WTC11 (cell line): Measurements from ENCODE around the gene SCN4A. TPM values are rescaled to one million over a fixed set of nuclear protein-coding genes. Genes with fewer than 3 reads are reported as not detected.

Experiments
- ATAC-seq: fragments of 200-7000 bp; cut with Tn5 transposase; 2 replicates; pipeline ENCODE4 v1.10.0; 2021; ENCODE audit warnings: mild to moderate bottlenecking, moderate library complexity
- CTCF ChIA-PET: fragments of 300-600 bp; sonication (Branson Sonifier 250); formaldehyde crosslinking; loops from one replicate; lab custom pipeline; 2021; ENCODE audit warnings: antibody characterized with exemption; lab: Charles Lee
- POLR2A ChIA-PET: fragments of 350-600 bp; sonication (Branson Sonifier 250); formaldehyde crosslinking; loops from one replicate; lab custom pipeline; 2021; ENCODE audit warnings: antibody characterized with exemption; lab: Charles Lee
- DNase-seq: peaks from one replicate; pipeline ENCODE4 v3.0.0; 2021; ENCODE audit warnings: low spot score
- H3K27ac Mint-ChIP-seq: 2 replicates; pipeline ENCODE4 v1.8.0; 2021; ENCODE audit warnings: mixed read lengths
- H3K27me3 Mint-ChIP-seq: 2 replicates; pipeline ENCODE4 v1.8.0; 2021; ENCODE audit warnings: low read depth, mild to moderate bottlenecking, moderate library complexity, mixed read lengths
- H3K36me3 Mint-ChIP-seq: 2 replicates; pipeline ENCODE4 v1.8.0; 2021; ENCODE audit warnings: mixed read lengths
- H3K4me1 Mint-ChIP-seq: 2 replicates; pipeline ENCODE4 v1.8.0; 2022; ENCODE audit warnings: mixed read lengths
- H3K4me3 Mint-ChIP-seq: 2 replicates; pipeline ENCODE4 v1.8.0; 2021; ENCODE audit warnings: mild to moderate bottlenecking, moderate library complexity, mixed read lengths
- H3K9me3 Mint-ChIP-seq: 2 replicates; pipeline ENCODE4 v1.8.0; 2021; ENCODE audit warnings: mixed read lengths
- FOXK1 ChIP-seq: sonication (generic); formaldehyde crosslinking; IDR thresholded peaks from 2 replicates; pipeline ENCODE4 v1.8.0; 2022; ENCODE audit warnings: mild to moderate bottlenecking, moderate library complexity, missing genetic modification reagents
- GTF2I ChIP-seq: fragments of 250-450 bp; sonication (Bioruptor Pico); conservative IDR thresholded peaks from 2 replicates; pipeline ENCODE4 v1.4.0; 2021; ENCODE audit warnings: mild to moderate bottlenecking
- JUN ChIP-seq: sonication (generic); formaldehyde crosslinking; IDR thresholded peaks from 2 replicates; pipeline ENCODE4 v1.8.0; 2023; ENCODE audit warnings: mild to moderate bottlenecking, missing genetic modification reagents
- MYBL2 ChIP-seq: sonication (generic); formaldehyde crosslinking; IDR thresholded peaks from 2 replicates; pipeline ENCODE4 v1.8.1; 2023; ENCODE audit warnings: mild to moderate bottlenecking, moderate library complexity, missing genetic modification reagents
- OVOL2 ChIP-seq: fragments of 250-450 bp; sonication (Bioruptor Pico); IDR thresholded peaks from 2 replicates; pipeline ENCODE4 v1.9.0; 2021; ENCODE audit warnings: mild to moderate bottlenecking, borderline replicate concordance
- ZNF219 ChIP-seq: sonication (generic); formaldehyde crosslinking; IDR thresholded peaks from 2 replicates; pipeline ENCODE4 v1.8.0; 2023; ENCODE audit warnings: missing genetic modification reagents, mild to moderate bottlenecking, borderline replicate concordance
- ZNF232 ChIP-seq: sonication (generic); formaldehyde crosslinking; IDR thresholded peaks from 2 replicates; pipeline ENCODE4 v1.8.0; 2022; ENCODE audit warnings: mild to moderate bottlenecking, missing genetic modification reagents
- ZNF317 ChIP-seq: sonication (generic); formaldehyde crosslinking; IDR thresholded peaks from 2 replicates; pipeline ENCODE4 v1.8.1; 2023; ENCODE audit warnings: low read depth, mild to moderate bottlenecking, moderate library complexity, missing genetic modification reagents, borderline replicate concordance
- total RNA-seq: library from RNA; stranded (reverse); gene quantifications from 3 replicates; pipeline ENCODE4 v1.2.3, GENCODE V29; 2021
- TF ChIP-seq, protein P1 (sequence below): sonication (generic); formaldehyde crosslinking; IDR thresholded peaks from 2 replicates; pipeline ENCODE4 v1.8.1; 2022; ENCODE audit warnings: mild to moderate bottlenecking, missing genetic modification reagents, moderate library complexity, borderline replicate concordance
- TF ChIP-seq, protein P2 (sequence below): sonication (generic); formaldehyde crosslinking; IDR thresholded peaks from 2 replicates; pipeline ENCODE4 v1.8.1; 2022; ENCODE audit warnings: mild to moderate bottlenecking, moderate library complexity, missing genetic modification reagents
- TF ChIP-seq, protein P3 (sequence below): sonication (generic); formaldehyde crosslinking; IDR thresholded peaks from 2 replicates; pipeline ENCODE4 v1.8.0; 2022; ENCODE audit warnings: missing genetic modification reagents
- TF ChIP-seq, protein P4 (sequence below): sonication (generic); formaldehyde crosslinking; conservative IDR thresholded peaks from 2 replicates; pipeline ENCODE4 v1.8.1; 2022; ENCODE audit warnings: mild to moderate bottlenecking, missing genetic modification reagents
- TF ChIP-seq, protein P5 (sequence below): sonication (generic); formaldehyde crosslinking; conservative IDR thresholded peaks from 2 replicates; pipeline ENCODE4 v1.8.1; 2023; ENCODE audit warnings: mild to moderate bottlenecking, low read depth, missing genetic modification reagents, moderate library complexity
- TF ChIP-seq, protein P6 (sequence below): sonication (generic); formaldehyde crosslinking; IDR thresholded peaks from 2 replicates; pipeline ENCODE4 v1.8.1; 2023; ENCODE audit warnings: mild to moderate bottlenecking, missing genetic modification reagents, moderate library complexity

SCN4A gene
- total RNA-seq, 1 experiment from 2014 or later = 5.8 TPM

DNA sequence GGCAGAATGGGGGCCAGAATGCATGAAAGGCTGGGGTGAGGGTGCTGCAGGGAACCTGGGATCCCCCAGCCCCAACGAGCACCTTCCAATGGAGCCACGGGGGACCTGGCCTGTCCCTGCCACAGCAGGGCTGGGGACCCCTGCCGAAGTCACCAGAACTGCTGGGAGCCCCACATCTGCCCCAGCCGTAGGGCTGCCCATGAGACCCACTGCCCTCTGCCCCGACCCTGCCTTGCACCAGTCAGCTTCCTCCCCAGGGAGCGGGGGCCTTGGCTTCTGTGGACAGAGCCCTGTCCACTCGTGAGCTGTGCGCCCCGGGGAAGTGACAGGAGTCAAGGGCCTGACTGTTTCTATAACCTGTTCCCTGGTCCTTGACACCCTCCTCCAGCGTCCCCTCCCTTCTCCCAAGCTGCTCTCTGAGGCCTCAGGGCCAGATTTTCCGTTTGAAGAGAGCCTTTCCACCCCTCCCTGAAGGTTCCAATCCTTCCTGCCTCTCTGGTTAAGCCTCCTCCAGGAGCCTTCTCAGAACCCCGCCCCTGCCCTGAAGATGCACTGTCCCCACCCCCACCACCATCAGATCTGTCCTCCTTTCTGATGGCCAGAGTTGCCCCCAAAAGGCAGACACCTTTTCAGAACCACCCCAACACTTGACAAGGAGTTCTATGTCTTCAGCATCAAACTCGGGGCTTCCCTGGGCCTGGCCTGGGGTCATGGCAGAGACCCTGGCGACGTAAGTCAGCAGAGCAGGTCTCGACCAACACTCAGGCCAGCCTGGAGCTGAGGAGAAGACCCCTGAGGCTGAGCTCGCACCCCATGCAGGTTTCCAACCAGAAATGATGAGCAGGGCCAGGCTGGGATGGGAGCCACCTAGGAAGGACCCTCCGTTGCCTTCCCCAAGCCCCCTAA, 14.8 kb upstream of the SCN4A start:
- Mint-ChIP-seq H3K36me3 (peaks cover 6% of the 10 kb centered on the region), H3K4me3 (no peak overlapping the region), H3K27me3 (peaks cover 5% of the 10 kb centered on the region), H3K4me1 (peaks cover 20% of the 10 kb centered on the region), H3K27ac (no peak overlapping the region), H3K9me3 (peaks cover 7% of the 10 kb centered on the region)
- TF ChIP-seq ZNF219 (CRISPR knock-in tag) (no peak), OVOL2 (no peak), FOXK1 (CRISPR knock-in tag) (no peak), ZNF232 (CRISPR knock-in tag) (no peak), MYBL2 (no peak), ZNF317 (no peak), JUN (CRISPR knock-in tag) (no peak), GTF2I (CRISPR knock-in tag) (no peak)
- TF ChIP-seq, protein P1, sequence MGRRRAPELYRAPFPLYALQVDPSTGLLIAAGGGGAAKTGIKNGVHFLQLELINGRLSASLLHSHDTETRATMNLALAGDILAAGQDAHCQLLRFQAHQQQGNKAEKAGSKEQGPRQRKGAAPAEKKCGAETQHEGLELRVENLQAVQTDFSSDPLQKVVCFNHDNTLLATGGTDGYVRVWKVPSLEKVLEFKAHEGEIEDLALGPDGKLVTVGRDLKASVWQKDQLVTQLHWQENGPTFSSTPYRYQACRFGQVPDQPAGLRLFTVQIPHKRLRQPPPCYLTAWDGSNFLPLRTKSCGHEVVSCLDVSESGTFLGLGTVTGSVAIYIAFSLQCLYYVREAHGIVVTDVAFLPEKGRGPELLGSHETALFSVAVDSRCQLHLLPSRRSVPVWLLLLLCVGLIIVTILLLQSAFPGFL (CRISPR knock-in tag) = no peak
- TF ChIP-seq, protein P2, sequence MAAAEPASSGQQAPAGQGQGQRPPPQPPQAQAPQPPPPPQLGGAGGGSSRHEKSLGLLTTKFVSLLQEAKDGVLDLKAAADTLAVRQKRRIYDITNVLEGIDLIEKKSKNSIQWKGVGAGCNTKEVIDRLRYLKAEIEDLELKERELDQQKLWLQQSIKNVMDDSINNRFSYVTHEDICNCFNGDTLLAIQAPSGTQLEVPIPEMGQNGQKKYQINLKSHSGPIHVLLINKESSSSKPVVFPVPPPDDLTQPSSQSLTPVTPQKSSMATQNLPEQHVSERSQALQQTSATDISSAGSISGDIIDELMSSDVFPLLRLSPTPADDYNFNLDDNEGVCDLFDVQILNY (CRISPR knock-in tag) = no peak
- TF ChIP-seq, protein P3, sequence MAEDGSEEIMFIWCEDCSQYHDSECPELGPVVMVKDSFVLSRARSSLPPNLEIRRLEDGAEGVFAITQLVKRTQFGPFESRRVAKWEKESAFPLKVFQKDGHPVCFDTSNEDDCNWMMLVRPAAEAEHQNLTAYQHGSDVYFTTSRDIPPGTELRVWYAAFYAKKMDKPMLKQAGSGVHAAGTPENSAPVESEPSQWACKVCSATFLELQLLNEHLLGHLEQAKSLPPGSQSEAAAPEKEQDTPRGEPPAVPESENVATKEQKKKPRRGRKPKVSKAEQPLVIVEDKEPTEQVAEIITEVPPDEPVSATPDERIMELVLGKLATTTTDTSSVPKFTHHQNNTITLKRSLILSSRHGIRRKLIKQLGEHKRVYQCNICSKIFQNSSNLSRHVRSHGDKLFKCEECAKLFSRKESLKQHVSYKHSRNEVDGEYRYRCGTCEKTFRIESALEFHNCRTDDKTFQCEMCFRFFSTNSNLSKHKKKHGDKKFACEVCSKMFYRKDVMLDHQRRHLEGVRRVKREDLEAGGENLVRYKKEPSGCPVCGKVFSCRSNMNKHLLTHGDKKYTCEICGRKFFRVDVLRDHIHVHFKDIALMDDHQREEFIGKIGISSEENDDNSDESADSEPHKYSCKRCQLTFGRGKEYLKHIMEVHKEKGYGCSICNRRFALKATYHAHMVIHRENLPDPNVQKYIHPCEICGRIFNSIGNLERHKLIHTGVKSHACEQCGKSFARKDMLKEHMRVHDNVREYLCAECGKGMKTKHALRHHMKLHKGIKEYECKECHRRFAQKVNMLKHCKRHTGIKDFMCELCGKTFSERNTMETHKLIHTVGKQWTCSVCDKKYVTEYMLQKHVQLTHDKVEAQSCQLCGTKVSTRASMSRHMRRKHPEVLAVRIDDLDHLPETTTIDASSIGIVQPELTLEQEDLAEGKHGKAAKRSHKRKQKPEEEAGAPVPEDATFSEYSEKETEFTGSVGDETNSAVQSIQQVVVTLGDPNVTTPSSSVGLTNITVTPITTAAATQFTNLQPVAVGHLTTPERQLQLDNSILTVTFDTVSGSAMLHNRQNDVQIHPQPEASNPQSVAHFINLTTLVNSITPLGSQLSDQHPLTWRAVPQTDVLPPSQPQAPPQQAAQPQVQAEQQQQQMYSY (CRISPR knock-in tag) = no peak
- TF ChIP-seq, protein P4, sequence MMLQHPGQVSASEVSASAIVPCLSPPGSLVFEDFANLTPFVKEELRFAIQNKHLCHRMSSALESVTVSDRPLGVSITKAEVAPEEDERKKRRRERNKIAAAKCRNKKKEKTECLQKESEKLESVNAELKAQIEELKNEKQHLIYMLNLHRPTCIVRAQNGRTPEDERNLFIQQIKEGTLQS (CRISPR knock-in tag) = no peak
- TF ChIP-seq, protein P5, sequence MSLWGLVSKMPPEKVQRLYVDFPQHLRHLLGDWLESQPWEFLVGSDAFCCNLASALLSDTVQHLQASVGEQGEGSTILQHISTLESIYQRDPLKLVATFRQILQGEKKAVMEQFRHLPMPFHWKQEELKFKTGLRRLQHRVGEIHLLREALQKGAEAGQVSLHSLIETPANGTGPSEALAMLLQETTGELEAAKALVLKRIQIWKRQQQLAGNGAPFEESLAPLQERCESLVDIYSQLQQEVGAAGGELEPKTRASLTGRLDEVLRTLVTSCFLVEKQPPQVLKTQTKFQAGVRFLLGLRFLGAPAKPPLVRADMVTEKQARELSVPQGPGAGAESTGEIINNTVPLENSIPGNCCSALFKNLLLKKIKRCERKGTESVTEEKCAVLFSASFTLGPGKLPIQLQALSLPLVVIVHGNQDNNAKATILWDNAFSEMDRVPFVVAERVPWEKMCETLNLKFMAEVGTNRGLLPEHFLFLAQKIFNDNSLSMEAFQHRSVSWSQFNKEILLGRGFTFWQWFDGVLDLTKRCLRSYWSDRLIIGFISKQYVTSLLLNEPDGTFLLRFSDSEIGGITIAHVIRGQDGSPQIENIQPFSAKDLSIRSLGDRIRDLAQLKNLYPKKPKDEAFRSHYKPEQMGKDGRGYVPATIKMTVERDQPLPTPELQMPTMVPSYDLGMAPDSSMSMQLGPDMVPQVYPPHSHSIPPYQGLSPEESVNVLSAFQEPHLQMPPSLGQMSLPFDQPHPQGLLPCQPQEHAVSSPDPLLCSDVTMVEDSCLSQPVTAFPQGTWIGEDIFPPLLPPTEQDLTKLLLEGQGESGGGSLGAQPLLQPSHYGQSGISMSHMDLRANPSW (CRISPR knock-in tag) = no peak
- TF ChIP-seq, protein P6, sequence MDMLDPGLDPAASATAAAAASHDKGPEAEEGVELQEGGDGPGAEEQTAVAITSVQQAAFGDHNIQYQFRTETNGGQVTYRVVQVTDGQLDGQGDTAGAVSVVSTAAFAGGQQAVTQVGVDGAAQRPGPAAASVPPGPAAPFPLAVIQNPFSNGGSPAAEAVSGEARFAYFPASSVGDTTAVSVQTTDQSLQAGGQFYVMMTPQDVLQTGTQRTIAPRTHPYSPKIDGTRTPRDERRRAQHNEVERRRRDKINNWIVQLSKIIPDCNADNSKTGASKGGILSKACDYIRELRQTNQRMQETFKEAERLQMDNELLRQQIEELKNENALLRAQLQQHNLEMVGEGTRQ (CRISPR knock-in tag) = no peak
- DNase-seq (no peak), ATAC-seq (no peak)
- CTCF ChIA-PET = interaction anchor here (1.0 to 4.5 kb wide), 7 partner anchors 17 to 76 kb away, joined by 3 to 88 read pairs (median 18); partner anchors contain the start of genes CSHL1 and GH1
- POLR2A ChIA-PET = interaction anchor here (0.5 kb wide), 1 partner anchor 19 kb away, joined by 3 read pairs; no protein-coding TSS in a partner anchor
